NCI-H69 (cell line): Measurements from ENCODE around the gene APOBEC3G.

Source experiments
- DNase-seq: peaks from one replicate; lab custom pipeline; 2025; lab: John Stamatoyannopoulos, UW

The APOBEC3G gene

DNA sequence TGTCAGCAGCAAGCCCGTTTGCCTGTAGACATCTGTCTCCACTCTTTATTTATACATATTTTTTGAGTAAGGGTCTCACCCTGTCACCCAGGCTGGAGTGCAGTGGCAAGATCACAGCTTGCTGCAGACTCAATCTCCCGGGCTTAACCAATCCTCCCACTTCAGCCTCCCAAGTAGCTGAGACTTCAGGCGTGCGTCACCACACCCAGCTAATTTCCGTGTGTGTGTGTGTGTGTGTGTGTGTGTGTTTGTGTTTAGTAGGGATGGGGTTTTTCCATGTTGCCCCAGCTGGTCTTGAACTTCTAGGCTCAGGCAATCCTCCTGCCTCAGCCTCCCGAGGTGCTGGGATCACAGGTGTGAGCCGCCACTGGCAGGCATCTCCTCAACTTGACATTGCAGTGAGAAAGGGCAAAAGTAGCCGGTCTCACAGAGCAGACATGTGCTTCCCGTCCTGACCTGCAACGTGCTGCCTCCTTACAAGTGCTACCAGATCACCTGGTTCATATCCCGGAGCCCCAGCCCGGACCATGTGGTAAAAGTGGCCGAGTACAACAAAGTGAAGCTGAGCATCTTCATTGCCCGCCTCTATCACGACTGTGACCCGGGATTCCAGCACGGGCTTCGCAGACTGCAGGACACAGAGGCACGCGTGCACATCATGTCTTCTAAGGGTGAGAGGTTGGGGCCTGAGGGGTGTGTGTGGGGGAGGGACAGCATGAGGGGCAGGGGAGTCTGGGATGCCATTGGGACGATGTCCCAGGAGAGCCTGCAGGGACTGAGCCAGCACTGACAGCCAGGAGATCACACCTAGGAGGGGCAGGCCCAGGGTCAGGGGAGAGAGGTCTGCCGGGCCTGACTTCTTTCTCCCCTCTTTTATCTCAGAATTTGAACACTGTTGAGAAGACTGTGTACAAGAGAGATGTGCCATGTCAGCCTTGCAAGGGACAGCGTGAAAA, 14.3 kb downstream of the APOBEC3G start:
- no peak for DNase-seq

DNA sequence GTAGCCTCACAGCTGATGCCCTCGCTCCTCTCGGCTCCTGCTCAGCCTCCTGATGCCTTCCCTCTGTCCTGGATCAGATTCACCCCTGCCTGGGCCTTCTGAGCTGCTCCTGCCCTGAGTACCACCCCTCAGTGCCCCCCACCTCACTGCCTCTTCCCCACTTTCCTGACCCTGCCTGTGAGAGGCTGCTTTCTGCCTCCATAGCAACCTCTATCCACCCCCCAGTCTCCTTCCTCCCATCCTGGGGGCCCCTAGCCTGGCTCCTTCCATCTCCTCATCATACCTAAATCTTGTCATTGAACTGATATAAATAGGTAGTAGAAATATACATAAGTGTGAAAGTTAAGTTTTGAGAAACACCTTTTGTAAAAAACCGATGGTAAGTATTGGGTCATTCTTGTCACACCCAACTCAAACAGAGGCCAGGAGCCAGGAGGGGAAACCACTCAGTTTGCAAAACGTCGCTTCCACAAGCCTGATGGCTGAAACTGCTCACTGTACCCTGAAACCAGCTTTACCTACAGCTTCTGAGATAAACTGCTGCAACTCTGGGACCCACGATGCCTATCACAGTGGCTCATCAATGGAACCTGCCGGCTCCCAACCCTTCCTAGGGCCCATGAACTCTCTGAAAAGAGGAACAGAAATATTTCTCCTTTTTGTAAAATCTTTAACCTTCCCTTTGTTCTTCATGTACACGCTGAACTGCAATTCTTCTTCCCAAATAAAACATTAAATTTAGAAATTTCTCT, 15.2 kb downstream of the APOBEC3G start:
- no peak for DNase-seq

DNA sequence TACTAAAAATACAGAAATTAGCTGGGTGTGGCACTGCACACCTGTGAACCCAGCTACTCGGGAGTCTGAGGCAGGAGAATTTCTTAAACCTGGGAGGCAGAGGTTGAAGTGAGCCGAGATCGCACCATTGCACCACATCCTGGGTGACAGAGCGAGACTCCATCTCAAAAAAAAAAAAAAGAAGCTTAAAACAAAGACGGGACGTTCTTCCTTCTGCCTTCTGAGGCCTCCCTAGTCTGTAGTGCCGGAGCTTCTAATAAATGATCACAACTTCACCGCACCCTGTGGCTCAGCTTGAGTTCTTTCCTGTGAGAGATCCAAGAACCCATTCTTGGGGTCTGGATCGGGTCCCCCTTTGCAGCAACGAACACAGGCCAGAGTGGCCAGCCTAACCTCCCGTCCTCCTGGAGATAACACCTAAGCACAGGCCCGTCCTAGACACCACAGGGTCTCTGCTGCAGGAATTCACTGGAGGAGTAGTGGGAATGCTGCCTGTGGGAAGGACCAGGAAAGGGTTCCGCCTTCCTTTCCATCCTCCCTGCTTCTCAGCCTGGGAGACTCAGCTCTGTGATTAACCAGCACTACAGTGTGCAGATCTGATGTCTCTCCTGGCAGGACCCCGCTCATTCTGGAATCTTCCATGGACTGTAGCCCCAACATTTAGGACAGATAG, 17.8 kb downstream of the APOBEC3G start:
- no peak for DNase-seq

DNA sequence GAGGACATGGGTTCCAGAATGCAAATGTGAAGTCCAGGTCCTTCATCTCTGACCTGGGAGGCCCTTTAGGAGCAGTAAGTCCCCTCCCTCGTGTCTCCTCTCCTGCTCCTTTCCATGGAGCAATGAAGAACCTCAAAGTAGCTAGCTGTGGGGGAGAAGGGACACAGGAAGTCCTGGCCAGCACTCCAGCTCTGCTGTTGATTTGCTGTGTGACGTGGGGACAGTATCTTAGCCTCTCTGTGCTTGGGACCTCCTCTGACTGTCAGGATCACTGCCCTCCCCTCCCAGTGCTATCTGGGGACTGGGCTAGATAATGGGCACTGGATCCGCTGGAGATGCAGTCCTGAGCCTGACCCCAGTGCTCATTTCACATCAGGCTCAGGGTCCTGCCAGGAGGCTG, 18.9 kb downstream of the APOBEC3G start:
- DNase-seq: no peak

DNA sequence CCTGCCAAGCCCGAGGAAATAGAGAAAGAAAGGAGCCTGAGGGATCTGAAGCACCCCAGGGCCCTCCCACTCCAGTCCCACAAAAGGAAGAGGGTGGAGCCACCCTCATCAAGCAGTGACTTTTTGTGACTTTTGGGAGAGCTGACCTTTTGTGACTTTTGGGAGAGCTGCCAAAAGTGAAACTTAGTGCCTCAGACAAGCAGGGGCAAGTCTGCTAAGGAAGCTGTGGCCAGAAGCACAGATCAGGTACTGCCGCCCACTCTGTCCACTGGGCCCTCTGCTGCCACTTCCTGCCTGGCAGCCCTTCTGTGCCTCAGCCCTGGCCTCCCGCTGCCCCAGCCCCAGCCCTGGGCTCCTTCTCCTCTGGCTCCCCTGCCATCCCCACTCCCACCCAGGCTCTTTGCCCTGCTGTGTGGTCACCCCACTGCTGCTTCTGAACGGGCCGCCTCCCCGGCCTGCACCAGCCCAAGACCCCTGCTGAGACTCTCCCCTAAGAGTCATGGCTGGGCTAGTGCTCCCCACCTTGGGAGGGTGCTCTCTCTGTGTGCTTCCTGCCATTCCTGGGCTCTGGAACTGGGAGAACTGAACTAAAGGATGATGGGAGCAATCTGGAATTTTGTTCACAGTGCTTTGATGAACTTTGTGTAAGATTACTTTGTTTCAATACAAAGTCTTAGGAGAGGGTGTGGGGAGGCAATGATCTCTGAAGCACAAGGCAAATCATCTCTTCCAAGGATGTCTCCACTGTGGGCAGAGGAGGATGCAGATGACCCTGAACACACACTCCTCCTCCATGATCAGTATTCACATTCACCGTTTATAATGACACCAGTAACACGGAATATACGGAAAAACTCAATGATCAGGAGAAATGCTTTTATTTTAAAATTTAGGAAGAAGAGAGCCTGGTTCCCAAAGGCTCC, 20.3 kb downstream of the APOBEC3G start, which contains the start of gene APOBEC3H:
APOBEC3H (plus strand) TSS at position 147 of the 923 bp plus-strand sequence. CDS start 3,035 bp downstream, outside the sequence.
- DNase-seq: peak; percentile 33

DNA sequence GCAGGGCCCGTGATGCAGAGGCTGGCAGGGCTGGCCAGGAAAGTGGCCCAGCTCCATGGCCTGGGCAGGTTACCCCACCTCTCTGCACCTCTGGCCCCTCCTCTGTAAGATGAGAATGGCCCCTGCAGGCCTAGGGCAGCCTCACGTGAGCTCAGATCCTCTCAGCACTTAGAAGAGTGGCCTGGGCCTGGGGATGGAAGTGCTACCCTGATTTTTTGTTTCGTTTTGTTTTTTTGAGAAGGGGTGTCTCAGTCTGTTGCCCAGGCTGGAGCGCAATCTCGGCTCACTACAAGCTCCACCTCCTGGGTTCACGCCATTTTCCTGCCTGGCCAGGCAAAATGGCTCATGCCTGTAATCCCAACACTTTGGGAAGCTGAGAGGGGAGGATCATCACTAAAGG, 21.0 kb downstream of the APOBEC3G start:
- no peak for DNase-seq

DNA sequence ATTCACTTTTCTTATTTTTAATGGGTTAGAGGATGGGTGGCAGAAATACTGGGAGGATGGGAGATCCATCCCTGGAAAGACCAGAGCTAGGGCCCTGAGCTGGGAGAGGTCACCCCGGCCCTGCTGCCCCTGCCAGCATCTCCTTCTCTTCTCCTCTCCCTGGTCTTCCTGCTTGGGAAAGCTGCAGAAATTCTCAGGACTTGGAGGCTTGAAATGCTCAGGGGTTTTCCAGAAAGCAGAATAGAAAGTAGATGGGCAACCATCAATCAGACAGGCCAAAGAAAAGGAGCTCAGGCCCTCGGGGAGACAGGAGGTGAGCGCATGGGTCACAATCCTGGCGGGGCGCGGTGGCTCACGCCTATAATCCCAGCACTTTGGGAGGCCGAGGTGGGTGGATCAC, 21.5 kb downstream of the APOBEC3G start:
- no peak for DNase-seq

DNA sequence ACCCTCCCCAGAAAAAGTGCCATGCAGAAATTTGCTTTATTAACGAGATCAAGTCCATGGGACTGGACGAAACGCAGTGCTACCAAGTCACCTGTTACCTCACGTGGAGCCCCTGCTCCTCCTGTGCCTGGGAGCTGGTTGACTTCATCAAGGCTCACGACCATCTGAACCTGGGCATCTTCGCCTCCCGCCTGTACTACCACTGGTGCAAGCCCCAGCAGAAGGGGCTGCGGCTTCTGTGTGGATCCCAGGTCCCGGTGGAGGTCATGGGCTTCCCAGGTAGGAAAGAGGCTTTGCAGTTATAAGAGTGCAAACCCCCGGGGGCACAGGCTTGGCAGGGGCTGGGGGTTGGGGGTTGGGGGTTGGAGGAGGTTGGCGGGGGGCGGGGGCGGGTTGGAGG, 24.2 kb downstream of the APOBEC3G start:
- no peak for DNase-seq

DNA sequence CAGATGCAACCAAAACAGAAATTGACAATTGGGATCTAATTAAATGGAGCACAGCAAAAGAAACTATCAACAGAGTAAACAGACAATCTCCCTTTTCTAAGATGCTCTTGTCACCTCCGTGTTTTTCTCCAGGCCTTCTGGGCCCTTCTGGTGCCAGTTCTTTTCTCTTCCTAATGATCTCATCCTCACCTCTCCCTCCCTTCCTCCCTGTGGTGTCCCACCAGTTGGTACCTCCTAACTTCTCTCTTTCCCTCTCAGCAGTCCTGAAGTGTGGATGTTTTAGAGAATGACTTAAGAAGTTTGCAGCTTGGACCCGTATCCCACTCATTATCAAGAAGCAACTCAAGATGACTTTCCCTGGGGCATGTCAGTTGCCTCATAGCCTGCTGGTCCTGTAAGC, 26.4 kb downstream of the APOBEC3G start:
- DNase-seq: no peak

DNA sequence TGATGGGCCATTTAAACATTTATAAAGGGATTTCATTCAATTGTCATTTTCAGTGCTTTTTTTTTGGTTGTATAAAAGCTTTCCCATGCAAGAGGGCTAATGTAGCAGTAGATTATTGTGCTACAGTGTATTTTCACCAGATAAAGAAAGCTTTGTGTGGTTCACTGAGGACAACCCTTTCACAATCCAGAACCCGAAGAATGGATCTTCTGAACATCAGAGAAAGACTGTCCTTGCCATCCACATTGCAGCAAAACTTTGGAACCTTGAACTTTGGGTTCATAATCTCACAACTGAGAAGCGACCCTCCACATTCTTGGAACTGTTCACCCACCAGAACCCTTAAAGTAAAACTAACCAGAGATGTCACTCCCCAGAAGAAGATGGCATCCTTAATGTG, 29.3 kb downstream of the APOBEC3G start:
- DNase-seq: no peak

DNA sequence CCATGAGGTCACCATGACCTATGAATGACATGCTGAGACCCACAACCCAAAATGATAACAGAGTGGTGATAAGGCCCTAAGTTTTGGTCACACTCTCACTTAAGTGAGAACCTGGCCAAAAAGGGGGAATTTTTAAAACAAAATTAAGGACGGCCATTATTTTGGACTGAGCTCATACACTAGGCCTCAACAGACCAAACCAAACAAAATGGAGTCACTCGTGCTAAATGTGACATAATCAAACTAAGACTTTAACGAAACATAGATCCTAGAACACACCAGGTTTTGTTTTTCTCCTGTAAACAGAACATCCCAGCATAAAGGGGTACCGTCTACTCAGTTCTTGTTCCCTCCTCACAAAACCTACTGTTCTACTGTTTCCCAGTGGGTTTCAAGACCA, 31.4 kb downstream of the APOBEC3G start:
- DNase-seq: no peak

DNA sequence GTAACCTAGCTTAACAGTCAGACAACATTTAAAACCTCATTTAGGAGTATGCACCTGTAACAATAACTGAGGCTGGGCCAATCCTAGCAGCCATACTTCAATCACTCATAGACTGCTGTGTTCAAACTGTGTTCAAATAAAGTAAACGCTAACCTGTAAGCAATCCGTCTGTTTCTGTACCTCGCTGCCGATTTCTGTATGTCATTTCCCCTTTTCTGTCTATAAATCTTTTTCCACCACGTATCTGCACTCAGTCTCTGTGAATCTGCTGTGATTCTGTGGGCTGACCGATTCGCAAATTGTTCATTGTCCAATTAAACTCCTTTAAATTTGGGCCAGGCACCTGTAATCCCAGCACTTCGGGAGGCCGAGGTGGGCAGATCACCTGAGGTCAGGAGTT, 32.3 kb downstream of the APOBEC3G start:
- DNase-seq: no peak

DNA sequence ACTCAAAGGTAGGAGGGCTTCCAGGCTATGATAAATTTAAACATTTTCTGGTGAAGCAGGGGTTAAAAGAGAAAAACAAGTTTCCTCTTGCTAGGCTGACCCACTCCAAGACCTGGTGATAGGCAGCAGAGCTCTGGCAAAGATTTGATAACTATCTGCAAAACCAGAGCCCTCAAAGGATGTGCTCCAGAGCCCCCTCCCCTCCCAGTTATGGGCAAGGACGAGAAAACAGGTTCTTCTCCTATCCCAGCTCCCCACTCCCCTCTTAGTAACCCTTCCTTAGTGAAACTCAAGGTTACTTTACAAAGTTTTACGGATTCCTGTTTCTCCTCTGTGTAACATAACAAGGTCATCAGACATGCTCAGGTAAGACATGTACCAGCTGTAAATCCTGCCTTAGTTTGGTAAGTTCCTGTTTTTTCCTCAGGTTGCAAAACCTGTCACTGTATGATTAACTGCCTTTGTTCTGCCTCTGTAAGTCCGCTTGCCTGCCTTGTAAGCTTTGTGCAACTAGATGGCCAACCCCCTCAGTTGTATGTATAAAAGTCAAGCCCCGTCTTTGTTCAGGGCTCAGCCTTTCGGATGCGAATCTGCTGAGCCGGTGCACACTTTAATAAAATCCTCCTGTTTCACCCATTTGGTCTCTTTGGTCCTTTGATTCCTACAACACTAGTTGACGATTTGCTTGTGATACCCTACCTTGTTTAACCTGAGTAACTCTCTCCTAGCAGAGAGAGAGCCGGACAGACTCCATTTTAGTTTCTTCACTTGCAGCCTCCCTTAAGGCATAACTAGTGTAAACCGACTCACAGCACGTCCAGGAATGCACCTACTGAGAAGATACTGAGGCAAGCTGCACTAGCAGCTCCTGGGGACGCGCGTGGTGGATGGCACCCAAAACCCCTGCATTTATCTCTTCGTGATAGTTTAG, 33.8 kb downstream of the APOBEC3G start:
- peak; percentile 14 for DNase-seq

DNA sequence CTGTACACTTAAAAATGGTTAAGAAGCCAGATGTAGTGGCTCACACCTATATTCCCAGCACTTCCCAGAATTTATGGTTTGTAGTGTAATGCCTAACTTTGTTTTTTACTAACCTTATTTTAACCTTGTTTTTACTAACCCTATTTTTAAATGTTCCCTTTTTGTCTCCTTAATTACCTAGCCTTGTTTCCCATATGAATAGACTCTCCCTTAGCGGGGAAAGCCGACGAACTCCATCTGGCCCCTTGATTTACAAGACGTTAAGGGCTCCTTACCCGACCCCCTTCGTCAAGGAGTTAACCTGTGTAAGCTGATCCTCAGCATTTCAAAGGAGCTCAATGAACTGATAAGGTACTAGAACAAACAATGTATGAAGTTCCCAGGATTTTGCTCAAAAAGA, 37.0 kb downstream of the APOBEC3G start:
- peak; percentile 12 for DNase-seq

DNA sequence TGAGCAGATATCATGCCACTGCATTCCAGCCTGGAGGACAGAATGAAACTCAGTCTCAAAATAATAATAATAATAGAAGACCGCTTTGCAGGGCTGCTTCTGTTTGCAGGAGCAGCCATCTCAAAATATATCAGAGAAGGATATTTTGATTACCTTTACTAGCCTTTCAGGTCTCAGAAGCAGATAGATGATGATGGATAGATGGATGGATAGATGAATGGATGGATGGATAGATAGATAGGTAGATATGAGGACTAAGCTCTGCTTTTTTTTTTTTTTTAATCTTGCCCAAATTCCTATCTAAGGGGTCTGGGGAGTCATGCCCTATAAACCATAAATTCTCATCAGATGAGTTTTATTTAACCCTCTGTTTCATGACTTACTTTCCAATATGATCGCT, 38.5 kb downstream of the APOBEC3G start:
- DNase-seq: no peak

DNA sequence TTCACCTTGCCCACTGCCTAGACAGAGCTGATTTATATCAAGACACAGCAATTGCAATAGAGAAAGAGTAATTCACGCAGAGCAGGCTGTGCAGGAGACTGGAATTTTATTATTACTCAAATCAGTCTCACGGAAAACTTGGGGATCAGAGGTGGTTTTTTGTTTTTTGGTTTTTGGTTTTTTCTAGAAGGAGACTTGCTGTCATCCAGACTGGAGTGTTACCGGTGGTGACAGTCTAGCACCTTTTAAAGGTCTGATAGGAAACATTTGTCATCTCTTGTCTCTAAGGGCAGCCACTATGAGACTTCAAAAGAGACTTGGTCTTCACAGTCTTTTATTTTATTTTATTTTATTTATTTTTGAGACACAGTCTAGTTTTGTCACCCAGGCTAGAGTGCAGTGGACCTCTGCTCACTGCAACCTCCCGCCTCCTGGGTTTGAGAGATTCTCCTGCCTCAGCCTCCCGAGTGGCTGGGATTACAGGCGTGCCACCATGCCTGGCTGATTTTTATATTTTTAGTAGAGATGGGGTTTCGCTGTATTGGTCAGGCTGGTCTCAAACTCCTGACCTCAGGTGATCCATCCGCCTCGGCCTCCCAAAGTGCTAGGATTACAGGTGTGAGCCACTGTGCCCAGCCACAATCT, 39.0 kb downstream of the APOBEC3G start:
- no peak for DNase-seq

DNA sequence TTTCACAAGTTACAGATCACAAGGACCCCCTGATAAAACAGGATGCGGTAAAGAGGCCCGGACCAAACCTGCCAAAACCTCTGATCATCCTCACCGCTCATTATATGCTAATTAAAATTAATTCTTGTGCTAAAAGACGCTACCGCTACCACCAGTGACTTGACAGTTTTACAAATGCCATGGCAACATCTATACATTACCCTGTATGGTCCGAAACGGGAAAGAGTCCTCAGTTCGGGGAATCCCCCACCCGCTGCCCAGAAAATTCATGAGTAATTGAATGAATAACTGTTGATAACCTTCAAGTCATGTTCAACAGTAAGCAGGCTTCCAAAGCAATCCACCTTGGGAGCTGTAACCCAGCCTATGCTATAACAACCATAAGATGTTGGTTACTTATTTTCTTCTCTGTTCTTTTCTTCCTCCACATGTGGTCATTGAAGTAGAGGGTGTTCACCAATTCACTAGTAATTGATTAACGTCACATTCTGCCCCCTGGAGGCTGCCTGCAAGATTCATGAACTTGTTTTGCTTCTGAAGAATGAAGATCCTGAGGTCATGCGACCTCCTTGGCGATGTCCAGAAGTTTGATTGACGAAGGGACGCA, 40.6 kb downstream of the APOBEC3G start:
- peak; percentile 55 for DNase-seq

DNA sequence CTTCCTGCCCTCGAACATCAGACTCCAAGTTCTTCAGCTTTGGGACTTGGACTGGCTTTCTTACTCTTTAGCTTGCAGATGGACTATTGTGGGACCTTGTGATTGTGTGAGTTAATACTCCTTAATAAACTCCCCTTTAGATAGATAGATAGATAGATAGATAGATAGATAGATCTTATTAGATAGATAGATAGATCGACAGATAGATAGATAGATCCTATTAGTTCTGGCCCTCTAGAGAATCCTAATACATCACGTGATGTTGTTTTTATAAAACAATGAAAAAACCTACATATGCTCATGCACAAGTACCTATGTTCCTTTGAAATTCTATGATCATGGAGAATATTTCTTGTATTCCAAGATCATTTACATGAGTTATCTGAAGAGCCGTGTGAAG, 43.9 kb downstream of the APOBEC3G start:
- no peak for DNase-seq

DNA sequence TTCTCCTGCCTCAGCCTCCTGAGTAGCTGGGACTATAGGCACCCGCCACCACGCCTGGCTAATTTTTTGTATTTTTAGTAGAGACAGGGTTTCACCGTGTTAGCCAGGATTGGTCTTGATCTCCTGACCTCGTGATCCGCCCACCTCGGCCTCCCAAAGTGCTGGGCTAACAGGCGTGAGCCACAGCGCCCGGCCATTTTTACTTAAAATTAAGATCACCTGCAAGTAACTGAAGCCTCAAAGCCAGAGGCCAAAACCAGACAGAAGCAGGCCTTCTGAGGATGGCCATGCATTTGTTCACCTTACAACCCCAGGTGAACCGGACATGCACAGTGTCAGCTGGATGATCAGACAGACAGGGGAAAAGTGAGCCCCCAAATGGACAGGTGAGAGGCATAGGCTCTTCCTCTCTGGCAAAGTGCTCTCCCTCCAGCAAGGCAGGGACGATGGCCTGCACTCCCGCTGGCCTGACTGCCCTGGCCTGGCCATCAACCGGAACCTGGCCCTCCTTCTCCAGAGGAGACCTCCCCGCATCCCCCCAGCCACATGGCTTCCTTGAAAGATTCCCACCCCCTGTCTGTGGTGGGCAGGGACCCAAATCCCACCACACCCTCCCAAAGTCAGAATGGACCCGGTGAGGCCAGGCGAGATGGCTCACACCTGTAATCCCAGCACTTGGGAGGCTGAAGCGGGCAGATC, 45.8 kb downstream of the APOBEC3G start:
- no peak for DNase-seq
